HL-60 (cell line): Measurements from ENCODE around the gene IL15.

Experiments used
- DNase-seq, 2 experiments: peaks; one replicate each; pipeline ENCODE4 v3.0.0-alpha.2; 2010 to 2020; ENCODE audit warnings: low read depth in 1 of 2, low spot score in 1 of 2
- H3K27ac ChIP-seq: fragments of 250-450 bp; sonication (Bioruptor Pico); replicated peaks from 2 replicates; pipeline ENCODE4 v1.5.1; 2020; ENCODE audit warnings: mild to moderate bottlenecking, moderate library complexity
- H3K27me3 ChIP-seq: fragments of 250-450 bp; sonication (Bioruptor Pico); 2 replicates; pipeline ENCODE4 v1.5.1; 2021; ENCODE audit warnings: mild to moderate bottlenecking, moderate library complexity; ENCODE audit not compliant: insufficient read depth, poor library complexity, severe bottlenecking
- H3K4me3 ChIP-seq: replicated peaks from 2 replicates; pipeline ENCODE4 v1.5.1; 2011; ENCODE audit warnings: mild to moderate bottlenecking, control low read depth, low read length; ENCODE audit not compliant: insufficient read depth
- GABPA ChIP-seq: IDR thresholded peaks from 2 replicates; pipeline ENCODE4 v1.6.1; 2012; ENCODE audit warnings: low read depth
- POLR2AphosphoS5 ChIP-seq: IDR thresholded peaks from 2 replicates; pipeline ENCODE4 v1.6.1; 2012; ENCODE audit warnings: low read depth
- REST ChIP-seq: IDR thresholded peaks from 2 replicates; pipeline ENCODE4 v1.6.1; 2012; ENCODE audit warnings: low read depth; ENCODE audit not compliant: insufficient replicate concordance
- SPI1 ChIP-seq: IDR thresholded peaks from 2 replicates; pipeline ENCODE4 v1.6.1; 2012; ENCODE audit warnings: low read depth, mild to moderate bottlenecking, borderline replicate concordance
- TF ChIP-seq, protein P1 (sequence below): IDR thresholded peaks from one replicate; pipeline ENCODE4 v1.5.1; 2011; ENCODE audit warnings: low read length, control low read depth, inconsistent platforms; ENCODE audit not compliant: insufficient read depth

Gene IL15

GRCh38 chr4:141637565-141637964 is 1.2 kb downstream of the IL15 start:
- H3K27ac ChIP-seq = no peak overlapping the region
- no peak for DNase-seq
- TF ChIP-seq, protein P1, sequence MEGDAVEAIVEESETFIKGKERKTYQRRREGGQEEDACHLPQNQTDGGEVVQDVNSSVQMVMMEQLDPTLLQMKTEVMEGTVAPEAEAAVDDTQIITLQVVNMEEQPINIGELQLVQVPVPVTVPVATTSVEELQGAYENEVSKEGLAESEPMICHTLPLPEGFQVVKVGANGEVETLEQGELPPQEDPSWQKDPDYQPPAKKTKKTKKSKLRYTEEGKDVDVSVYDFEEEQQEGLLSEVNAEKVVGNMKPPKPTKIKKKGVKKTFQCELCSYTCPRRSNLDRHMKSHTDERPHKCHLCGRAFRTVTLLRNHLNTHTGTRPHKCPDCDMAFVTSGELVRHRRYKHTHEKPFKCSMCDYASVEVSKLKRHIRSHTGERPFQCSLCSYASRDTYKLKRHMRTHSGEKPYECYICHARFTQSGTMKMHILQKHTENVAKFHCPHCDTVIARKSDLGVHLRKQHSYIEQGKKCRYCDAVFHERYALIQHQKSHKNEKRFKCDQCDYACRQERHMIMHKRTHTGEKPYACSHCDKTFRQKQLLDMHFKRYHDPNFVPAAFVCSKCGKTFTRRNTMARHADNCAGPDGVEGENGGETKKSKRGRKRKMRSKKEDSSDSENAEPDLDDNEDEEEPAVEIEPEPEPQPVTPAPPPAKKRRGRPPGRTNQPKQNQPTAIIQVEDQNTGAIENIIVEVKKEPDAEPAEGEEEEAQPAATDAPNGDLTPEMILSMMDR = no peak
- no peak for TF ChIP-seq GABPA
- TF ChIP-seq POLR2AphosphoS5 = no peak
- no peak for TF ChIP-seq REST
- TF ChIP-seq SPI1 = no peak
- no peak overlapping the region for H3K4me3 ChIP-seq
- H3K27me3 ChIP-seq = peaks cover 26% of the 10 kb centered on the region

GRCh38 chr4:141638230-141638629 is 1.8 kb downstream of the IL15 start:
- TF ChIP-seq SPI1 = no peak
- no peak for TF ChIP-seq GABPA
- TF ChIP-seq, protein P1 = no peak
- no peak for TF ChIP-seq REST
- TF ChIP-seq POLR2AphosphoS5 = no peak
- no peak for DNase-seq
- H3K27me3 ChIP-seq = peaks cover 26% of the 10 kb centered on the region
- H3K27ac ChIP-seq = no peak overlapping the region
- no peak overlapping the region for H3K4me3 ChIP-seq

DNA sequence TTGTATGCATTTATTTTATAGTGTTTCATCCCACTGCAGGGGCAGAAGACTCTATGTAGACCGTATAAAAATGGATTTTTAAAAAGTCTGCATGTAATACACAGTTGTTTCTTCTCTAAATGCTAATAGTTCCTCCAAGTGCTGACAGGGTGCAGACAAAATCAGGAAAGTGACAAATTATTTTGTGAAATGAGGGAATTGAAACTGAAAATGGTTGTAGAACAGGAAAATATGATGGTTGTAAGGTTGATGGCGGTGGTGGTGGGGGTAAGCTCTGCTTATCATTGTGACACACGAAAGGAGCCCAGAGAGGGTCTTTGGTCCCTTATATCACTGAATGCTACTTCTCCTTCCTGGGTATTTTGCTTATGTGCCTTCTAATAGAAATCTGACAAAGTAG is 4.3 kb downstream of the IL15 start:
- H3K4me3 ChIP-seq = no peak overlapping the region
- H3K27ac ChIP-seq = no peak overlapping the region
- peaks cover 21% of the 10 kb centered on the region for H3K27me3 ChIP-seq
- TF ChIP-seq, protein P1 = no peak
- TF ChIP-seq REST (no peak), SPI1 (no peak), POLR2AphosphoS5 (no peak), GABPA (no peak)
- DNase-seq = no peak
